ENCODE data around the gene C1QTNF8. TPM values are rescaled to one million over a fixed set of nuclear protein-coding genes. Genes with fewer than 3 reads are reported as not detected.

Gene C1QTNF8
- not detected in 2 replicates for polyA plus RNA-seq

GRCh38 chr16:1096169-1097082 lies at the start of gene C1QTNF8:
TSS of gene C1QTNF8 (minus strand) at chr16:1096244. CDS start at chr16:1094922, 1,322 bp downstream.

GRCh38 chr16:1072526-1073261 lies 23.4 kb downstream of the C1QTNF8 start, which contains the start of gene SSTR5:
TSS of gene SSTR5 (plus strand) at chr16:1072747. CDS start at chr16:1078869, 6,122 bp downstream.

Other genes with a start within 250 kb of the C1QTNF8 start
- gene LMF1, start 125.3 kb downstream of the C1QTNF8 start, polyA plus RNA-seq = 4.4 and 7.5 TPM in 2 replicates
- 0.12 and 0.13 TPM in 2 replicates for gene SOX8, start 114.5 kb downstream of the C1QTNF8 start, polyA plus RNA-seq
- gene SSTR5, start 23.5 kb downstream of the C1QTNF8 start, polyA plus RNA-seq = not detected in 2 replicates
- gene CACNA1H, start 56.9 kb upstream of the C1QTNF8 start, polyA plus RNA-seq = 0.13 TPM in 1 of 2 replicates, not detected in the other
- not detected in 2 replicates for gene TPSG1, start 129.0 kb upstream of the C1QTNF8 start, polyA plus RNA-seq
- not detected in 2 replicates for gene TPSB2, start 133.9 kb upstream of the C1QTNF8 start, polyA plus RNA-seq
- gene TPSAB1, start 144.5 kb upstream of the C1QTNF8 start, polyA plus RNA-seq = not detected in 2 replicates
- gene TPSD1, start 159.8 kb upstream of the C1QTNF8 start, polyA plus RNA-seq = not detected in 2 replicates
- gene UBE2I, start 213.4 kb upstream of the C1QTNF8 start, polyA plus RNA-seq = 7.7 and 10.6 TPM in 2 replicates
- 0.43 and 1.5 TPM in 2 replicates for gene BAIAP3, start 237.4 kb upstream of the C1QTNF8 start, polyA plus RNA-seq

Data from Purkinje cell (primary cell).